ENCODE data around the gene PCA3.
"Not testable (repeated sequence)": the region's sequence is repeated elsewhere in the genome, so short reads cannot be mapped to it uniquely, and the experiment has no call there.

The PCA3 gene

DNA sequence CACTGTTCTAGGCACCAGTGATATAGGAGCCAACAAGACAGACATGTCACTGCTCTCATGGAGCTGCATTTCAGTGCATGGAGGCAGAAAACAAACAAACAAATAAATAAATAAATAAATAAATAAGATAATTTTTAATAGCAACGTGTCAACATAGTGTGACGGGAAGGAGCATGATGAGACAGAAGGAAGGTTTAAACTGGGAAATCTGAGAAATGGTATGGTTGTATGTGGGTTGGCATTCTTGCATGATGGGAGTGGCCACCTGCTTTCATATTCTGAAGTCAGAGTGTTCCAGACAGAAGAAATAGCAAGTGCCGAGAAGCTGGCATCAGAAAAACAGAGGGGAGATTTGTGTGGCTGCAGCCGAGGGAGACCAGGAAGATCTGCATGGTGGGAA is at the start of gene PCA3:
Gene PCA3, plus strand, starts transcription at position 301 of the 400 bp plus-strand sequence.
- no peak for DNase-seq (ENCODE audit: low read depth)

DNA sequence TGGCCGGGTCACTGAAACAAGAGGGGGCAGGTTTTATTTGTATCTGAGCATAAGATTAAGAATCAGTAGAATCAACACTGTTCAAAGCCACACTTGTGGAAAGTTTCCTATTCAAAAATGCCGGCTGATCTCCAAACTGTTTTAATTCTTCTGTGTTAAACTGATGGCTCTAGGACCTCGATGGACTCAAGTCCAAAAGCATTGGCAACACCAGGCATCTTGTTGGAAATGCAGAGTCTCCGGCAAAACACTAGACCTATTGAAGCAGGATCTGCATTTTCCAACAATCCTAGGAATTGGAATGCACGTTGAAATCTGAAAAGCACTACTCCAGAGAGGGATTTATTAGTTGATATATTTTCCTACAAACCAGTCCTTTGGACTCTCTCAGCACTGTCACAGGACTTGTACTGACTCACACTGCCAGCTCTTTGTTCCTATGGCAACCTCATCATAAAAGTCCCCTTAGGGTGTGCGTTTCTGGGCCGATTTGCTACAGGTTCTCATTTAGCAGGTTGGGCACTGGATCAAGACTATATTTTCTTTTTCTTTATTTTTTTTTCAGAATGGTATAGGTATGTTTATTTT is 48.1 kb upstream of the PCA3 start:
- peak; percentile 1 for DNase-seq (ENCODE audit: low read depth)

DNA sequence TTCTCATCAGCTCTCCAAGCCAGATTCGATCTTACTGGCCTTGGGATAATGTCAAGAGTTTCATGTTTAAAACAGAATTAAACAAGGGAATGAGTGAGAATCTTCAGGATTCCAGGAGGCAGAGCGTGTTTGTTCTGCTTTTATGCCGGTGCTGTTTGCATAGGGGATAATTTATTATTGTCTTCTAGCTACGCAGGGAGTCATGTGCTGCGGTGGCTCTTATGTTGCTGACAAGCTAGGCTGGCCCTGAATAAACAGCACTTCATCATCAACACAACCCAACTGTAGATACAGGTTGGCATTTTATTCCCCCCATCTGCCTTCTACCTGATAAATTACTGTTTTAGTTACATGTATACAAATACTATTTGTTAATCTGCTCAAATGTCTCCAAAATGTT is 47.1 kb upstream of the PCA3 start:
- DNase-seq (ENCODE audit: low read depth) = no peak

DNA sequence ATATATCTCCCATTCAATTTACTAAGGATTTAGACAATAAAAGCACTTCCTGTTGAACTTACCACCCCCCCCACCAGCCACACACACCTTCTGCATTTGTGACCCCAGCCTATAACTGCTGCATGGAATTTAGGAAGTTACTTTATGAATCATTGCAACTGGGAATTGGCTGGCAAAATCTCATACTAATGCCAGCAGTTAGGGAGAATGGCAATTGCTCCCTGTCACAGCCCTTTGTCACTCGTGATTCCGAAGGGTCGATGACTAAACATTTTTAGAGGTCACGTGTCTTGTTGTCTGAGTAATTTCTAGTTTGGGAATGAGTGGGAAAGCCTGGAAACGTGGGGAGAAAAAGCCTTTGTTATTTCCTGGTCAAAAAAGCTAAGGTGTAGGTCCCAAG is 46.6 kb upstream of the PCA3 start:
- DNase-seq (ENCODE audit: low read depth) = no peak

DNA sequence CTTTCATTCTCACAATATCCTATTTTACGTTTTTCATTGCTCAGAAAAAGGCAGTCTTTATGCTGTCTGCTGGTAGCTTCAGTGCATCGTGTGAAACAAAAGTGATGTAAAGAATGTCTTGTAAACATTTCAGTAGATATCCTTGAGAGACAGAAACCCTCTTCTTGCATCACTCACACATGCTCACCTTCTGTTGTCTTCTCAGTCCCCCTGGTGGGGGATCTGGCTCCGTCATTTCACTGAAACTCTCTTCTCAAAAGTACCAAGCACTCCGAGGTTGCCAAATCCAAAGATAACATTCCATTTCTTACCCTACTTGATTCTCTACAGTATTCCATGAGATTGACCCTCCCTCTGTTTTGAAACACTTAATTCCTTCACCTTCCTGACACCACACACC is 46.1 kb upstream of the PCA3 start:
- no peak for DNase-seq (ENCODE audit: low read depth)

DNA sequence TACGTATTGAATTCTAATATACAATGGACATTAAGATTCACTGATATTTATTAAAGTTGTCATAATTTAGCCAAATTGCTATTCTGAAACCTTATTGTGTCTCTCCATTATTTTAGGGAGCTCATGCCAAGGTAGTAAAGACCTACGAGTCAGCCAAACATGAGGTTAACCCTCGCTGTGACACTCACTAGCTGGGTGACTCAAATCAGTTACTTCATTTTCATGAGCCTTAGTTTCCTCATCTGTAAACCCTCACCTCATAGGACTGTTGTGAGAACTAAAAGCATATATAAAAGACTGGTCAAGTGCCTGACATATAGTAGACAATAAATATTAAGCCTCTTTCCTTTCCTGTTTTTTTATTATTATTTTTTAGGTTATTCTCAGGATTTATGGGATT is 44.0 kb upstream of the PCA3 start:
- no peak for DNase-seq (ENCODE audit: low read depth)

DNA sequence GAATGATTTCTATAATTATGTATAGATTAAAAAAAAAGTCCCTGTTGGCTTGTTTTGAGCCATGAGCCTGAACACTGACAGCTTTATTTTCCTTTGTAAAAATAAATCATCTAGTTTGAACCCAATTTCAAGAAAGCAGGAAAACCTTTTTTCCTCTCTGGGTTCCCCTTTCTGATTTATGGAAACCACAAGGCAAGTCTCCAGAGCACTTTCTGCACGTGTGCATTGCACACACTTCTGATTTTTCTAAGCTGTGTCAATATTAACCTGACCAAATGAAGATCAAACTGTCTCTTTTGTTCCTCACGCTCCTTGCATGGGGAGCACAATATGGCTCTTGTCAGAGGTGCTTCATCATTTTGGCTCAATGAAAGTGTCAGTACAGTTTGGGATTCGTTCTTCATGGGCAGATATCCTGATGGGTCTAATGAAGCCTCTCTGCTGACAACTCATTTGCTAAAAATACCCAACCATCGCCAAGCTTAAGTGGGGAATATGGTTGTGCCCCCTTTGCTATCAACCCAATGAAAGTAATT is 39.2 kb upstream of the PCA3 start:
- DNase-seq (ENCODE audit: low read depth) = no peak

DNA sequence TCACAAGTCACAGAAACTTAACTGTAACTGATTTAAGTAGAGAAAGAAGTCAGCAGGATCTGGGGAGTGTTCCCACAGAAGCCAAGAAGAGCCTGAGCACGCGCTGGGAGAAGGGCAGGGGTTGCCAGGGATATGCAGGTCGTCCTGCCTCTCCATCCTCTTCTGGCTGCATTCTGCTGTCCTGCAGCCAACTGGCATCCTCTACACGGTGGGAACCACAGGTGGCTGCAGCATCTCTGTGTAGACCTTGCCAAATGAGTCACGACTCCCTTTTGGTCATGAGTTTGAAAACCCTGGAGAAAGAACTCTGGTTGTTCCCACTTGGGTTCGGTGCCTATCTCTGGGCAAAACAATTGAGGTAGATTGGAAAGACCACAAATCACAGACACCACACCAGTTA is 38.4 kb upstream of the PCA3 start:
- DNase-seq (ENCODE audit: low read depth) = no peak

DNA sequence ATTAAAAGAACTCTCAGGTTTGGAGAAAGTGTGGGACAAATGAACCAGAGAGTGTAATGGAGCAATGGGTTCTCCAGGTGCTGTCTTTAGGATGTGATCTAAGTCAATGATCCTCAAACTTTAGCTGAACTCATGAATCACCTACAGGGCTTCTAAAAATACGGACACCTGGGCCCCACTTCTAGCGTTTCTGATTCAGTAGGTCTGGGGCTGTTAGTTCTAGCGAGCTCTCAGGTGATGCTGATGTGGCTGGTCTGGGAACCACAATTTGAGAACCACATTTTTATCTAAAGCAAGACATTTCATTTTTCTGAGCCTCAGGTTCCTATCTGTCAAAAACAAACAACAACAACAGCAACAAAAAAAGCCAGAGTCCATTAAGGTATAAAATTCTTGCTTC is 35.1 kb upstream of the PCA3 start:
- DNase-seq (ENCODE audit: low read depth) = no peak

DNA sequence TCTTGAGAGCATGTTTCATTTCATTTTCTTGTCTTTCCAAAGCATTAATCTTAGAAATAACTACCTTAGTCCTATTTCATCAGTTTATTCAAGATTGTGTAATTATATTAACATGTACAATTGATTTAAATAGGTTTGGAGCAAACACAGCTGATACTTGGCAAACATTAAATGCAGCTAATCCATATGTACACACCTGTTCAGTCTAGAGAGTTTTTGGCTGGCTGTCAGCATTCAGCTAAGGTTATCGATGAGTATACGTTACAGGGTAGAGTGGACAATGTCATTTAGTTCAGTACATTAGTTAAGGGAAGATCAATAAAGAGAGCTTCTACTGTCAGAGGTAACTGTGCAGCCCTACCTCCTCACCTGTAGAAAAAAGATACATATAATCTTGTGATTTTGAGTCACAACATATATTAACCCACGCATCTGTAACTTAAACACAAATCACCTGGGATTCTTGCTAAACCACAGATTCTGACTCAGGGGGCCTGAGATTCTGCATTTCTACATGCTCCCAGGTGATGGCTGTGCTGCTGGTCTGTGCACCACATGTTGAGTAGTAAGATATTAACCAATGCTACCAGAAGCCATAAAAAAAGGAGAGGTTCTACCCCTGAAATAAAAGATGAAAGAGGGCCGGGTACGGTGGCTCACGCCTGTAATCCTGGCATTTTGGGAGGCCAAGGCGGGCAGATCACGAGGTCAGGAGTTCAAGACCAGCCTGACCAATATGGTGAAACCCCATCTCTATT is 34.1 kb upstream of the PCA3 start:
- no peak for DNase-seq (ENCODE audit: low read depth)

DNA sequence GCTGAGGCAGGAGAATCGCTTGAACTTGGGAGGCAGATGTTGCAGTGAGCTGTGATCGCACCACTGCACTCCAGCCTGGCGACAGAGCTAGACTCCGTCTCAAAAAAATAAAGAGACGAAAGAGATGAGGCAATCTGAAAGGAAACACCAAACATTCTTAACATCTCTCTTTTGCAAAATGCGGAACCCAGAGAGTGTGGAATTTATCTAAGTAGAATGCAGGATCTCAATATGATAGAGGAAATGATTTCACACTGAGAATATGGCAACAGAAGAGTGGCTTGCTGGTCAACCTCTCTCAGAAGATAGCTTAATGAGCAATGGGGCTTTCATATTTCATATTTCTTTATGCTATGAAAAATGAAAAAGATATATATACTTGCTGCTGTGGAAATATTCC is 33.4 kb upstream of the PCA3 start:
- DNase-seq (ENCODE audit: low read depth) = peak; percentile 71

DNA sequence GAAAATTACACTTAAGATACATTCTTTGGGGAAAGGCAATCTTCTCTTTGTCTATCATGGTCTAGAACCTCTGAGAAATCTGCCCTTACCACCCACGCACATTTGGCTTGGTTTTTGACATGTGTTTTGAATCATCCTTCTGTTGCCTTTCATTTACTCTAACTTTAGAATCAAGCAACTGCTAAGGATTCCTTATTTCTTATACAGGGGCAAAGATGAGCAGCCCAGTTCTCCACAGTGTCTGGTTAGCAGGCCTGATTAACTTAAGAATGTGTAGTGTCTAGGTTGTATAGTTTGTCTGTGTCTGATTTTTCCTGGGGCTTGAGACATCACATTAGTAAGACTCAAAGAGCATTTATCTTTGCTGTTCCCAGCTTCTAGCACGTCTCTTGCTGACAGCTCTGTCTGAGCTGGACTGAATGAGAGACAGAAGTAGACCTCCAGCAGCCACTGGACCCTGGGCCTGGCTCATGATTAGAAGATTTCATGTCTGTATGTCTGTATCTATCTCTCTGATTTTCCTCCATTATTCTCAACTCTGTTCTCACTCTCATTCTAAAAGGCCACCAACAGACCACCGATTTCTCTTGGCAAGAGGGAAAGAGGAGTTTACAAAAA is 31.8 kb upstream of the PCA3 start:
- DNase-seq (ENCODE audit: low read depth) = peak; percentile 33

DNA sequence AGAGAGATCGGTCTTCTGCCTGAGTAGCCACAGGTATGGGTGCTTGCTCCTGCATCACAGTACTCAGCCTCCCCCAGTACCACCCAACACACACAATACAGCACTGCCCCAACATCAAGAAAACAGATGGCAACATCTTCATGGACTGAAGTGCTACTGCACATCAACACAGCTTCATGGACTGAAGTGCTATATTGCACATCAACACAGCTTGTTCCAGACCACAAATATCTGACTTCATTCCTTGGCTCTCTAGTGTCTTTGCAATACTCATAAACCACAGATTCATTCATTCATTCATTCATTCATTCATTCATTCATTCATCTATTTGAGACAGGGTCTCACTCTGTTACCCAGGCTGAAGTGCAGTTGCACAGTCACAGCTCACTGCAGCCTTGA is 31.1 kb upstream of the PCA3 start:
- peak; percentile 13 for DNase-seq (ENCODE audit: low read depth)

DNA sequence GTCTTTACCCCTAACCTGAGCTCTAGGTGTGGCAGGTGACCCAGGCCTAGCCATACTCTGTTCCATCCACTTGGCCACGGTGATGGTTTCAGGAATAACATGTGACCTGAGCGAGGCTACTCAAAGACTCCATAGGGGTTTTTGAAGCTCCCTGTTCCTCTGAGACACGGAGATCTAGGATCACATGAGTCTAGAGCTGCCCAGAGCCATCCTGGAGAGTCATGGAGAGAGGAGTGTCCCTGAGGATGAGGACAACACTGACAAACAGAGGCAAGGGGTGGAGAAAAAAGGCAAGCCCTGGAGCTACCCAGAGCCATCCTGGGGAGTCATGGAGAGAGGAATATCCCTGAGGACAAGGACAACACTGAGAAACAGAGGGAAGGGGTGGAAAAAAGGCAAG is 29.5 kb upstream of the PCA3 start:
- DNase-seq (ENCODE audit: low read depth) = no peak

DNA sequence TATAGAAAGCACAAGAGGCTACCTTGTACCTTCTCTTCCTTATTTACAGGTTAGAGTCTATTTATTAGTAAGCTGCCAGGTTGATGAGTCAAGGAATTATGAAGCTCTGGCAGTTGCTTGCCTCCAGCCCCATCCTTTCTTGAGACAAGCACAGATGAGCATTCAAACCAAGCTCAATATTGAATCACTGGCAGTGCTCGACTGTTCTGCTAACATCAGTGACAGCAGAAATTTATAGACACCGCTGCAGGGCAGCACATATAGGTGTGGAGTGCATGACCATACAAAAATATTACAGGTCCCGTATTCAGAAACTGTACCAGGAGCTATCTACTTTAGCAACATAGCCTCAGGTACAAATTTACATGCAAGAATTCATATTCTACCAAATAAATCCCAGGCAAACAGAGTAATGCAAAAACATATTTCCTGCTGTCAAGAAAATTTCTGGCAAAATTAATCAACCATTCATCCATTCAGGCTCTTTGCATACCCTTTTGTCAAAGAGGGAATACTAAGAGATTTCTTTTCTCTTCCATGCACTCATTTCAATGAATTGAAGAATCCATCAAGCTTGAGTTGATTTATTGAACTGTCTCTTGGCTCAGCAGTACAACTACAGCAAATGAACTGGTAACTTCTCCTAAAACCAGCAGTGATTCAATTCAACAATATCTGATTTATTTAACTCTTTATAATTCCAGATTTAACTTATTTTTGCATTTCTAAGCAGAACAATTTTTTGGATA is 26.9 kb upstream of the PCA3 start:
- DNase-seq (ENCODE audit: low read depth) = no peak

DNA sequence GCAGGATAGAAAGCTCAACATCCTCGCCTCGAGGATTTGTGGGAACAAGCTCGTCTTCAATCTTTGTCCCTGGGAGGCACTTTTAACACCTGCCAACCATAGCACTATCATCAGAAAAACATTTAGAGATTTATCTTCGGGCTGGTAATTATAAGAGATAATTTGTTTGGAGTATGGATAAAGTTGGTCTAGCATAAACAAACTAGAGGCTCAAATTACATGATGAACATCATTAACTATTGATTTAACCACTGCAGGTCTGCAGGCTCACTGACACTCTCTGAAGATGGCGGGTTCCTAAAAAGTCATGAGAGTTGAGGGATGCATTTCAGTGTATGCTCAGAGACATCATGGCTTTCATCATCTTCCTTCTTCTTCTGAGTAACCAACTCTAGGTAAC is 25.8 kb upstream of the PCA3 start:
- DNase-seq (ENCODE audit: low read depth) = no peak

DNA sequence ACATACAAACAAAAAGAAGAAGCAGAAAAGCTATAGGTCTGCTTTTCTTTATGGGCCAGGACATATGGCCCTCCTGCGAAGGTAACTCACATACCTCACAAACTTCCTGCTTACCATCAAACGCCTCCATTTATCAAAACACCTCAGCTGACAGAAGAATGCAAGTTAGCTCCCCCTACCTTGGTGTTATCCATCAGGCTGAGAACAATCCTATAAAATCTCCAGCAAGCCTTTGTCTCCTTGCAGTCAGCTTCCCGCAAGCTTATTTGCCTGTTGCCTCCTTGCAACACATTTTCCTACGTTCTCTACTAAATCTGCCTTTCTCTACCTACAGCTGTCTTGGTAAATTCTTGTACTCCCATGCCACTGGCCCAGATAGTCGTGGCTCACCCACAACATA is 22.7 kb upstream of the PCA3 start:
- no peak for DNase-seq (ENCODE audit: low read depth)

DNA sequence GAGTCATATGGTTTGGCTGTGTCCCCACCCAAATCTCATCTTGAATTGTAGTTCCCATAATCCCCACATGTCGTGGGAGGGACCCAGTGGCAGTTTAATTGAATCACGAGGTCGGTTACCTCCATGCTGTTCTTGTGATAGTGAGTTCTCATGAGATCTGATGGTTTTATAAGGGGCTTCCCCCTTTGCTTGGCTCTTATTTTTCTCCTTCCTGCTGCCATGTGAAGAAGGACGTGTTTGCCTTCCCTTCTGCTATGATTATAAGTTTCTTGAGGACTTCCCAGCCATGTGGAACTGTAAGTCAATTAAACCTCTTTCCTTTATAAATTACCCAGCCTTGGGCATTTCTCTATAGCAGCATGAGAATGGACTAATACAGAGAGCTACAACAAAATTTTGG is 21.3 kb upstream of the PCA3 start:
- not testable (repeated sequence) for DNase-seq (ENCODE audit: low read depth)

DNA sequence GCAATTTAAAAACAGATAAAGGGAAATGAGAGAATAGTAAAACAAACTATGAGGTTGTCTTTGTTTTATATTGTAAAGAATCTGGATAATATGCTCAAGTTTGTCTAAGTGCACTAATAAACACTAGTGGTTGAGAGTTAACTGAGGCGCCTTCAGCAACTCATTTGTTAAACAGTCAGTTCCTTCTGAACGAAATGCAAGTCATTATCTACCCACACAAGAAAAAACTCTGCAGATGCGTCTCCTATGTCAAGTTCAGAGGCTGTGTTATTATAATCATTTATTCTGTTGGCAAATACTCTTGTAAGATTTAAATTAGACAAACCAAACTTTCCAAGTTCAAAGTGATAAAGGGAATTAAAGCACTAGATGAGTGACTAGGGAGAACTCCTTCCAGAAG is 20.3 kb upstream of the PCA3 start:
- no peak for DNase-seq (ENCODE audit: low read depth)

DNA sequence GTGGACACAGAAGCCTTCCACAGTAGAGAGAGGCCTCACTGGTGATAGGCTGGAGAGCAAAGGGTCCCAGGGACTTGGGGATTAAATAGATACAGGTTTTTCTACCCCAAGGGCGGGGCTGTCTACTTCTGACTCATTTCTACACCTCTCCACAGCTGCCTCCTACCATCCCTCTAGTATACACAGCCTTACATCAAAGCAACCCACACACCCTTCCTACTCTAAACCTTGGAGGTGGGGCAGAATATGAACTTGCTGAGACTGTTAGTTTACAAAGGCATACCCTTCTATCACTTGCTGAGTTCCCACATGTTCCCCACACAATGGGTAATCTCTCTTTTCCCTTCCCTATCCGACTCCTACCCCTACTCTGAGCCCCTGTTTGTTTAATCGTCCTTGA is 19.9 kb upstream of the PCA3 start:
- DNase-seq (ENCODE audit: low read depth) = no peak

DNA sequence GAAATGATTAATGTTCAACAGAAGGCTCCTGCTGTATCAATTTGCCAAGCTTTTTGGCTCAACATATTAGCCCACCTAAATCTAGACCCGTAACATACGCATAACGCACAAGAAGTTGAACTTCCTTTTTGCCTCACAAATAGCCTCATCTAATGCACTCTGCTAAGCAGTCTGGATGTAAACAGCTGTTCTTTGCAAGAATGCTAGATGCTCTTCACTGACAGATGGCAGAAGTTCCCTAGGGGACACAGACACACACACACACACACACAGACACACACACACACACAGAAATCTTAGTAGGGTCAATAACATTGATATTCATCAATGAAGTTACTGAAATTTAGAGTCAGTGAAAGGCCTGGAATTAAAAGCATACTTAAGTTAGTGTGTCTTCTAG is 13.2 kb upstream of the PCA3 start:
- DNase-seq (ENCODE audit: low read depth) = no peak

DNA sequence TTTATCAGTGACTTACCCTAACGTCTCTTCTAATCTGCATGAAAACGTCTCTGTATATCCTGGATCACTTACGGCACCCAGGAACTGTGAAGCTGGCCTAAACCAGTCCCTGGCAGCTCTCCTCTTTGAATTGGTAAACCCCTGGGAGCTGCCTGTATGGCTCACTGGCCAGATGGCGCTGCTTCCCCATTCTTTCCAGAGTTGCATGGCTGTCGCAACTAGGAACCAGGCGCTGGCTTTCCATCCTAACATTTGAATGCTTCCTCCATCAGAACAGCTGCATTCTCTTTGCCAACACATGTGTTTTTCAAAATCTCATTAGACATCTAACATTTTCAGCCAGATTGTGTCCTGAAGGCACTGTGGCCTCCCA is 8.0 kb upstream of the PCA3 start:
- DNase-seq (ENCODE audit: low read depth) = peak; percentile 10
